Measurements from ENCODE around the gene KDM7A. TPM values are rescaled to one million over a fixed set of nuclear protein-coding genes. Genes with fewer than 3 reads are reported as not detected.
"Not testable (repeated sequence)": the region's sequence is repeated elsewhere in the genome, so short reads cannot be mapped to it uniquely, and the experiment has no call there.

The KDM7A gene
- total and polyA plus RNA-seq, 10 of the 15 experiments (the other 5 are each of a cell fraction or from before 2014, with no cell fraction given): 0.07 to 0.96 (median 0.74) TPM

GRCh38 chr7:140122965-140123364 is 53.8 kb downstream of the KDM7A start:
- BruUV-seq (replicated peaks): no TSS peak
- TF ChIP-seq CBX5 (IDR thresholded peaks at IDR 0.05; ENCODE audit: low read depth): no peak
- TF ChIP-seq SMAD1 (IDR thresholded peaks at IDR 0.05; ENCODE audit: low read depth, partially characterized antibody): no peak
- no peak for TF ChIP-seq ZSCAN29 (IDR thresholded peaks at IDR 0.05)
- TF ChIP-seq HDAC6 (IDR thresholded peaks at IDR 0.05; ENCODE audit: unreplicated experiment): no peak
- TF ChIP-seq SMARCA5 (IDR thresholded peaks at IDR 0.05): no peak
- Histone ChIP-seq H3K9ac (ENCODE audit: control insufficient read depth, insufficient read depth, low read length) (no peak overlapping the region), H2AFZ (ENCODE audit: control insufficient read depth, low read depth, low read length) (no peak overlapping the region), H3K4me1 (ENCODE audit: control insufficient read depth, insufficient read depth, low read length) (no peaks in the 10 kb centered on the region), H3K79me2 (ENCODE audit: control insufficient read depth, insufficient read depth, low read length) (no peaks in the 10 kb centered on the region), H3K4me3 (no peak overlapping the region), H3K36me3 (ENCODE audit: control insufficient read depth in 2 of 2, insufficient read depth in 2 of 2, low read length in 1 of 2) (no peaks in the 10 kb centered on the region), H3K27ac (ENCODE audit: control insufficient read depth, insufficient read depth) (no peak overlapping the region), H3K4me2 (ENCODE audit: control insufficient read depth, insufficient read depth) (no peak overlapping the region), H3K27me3 (replicated peaks in 1 of 2; ENCODE audit: control insufficient read depth in 2 of 2, insufficient read depth in 2 of 2, low read length in 1 of 2) (no peaks in the 10 kb centered on the region), H3K9me3 (replicated peaks; ENCODE audit: control insufficient read depth, insufficient read depth, low read length) (no peaks in the 10 kb centered on the region), H4K20me1 (ENCODE audit: control insufficient read depth, insufficient read depth) (0 out of 2 replicates have a peak, but pooled peaks cover 2% of the 10 kb centered on the region)
- FAIRE-seq: no peak
- no peak for DNase-seq (ENCODE audit: low read depth, low spot score)
- ChIA-PET SMC1A (ENCODE audit: uncharacterized antibody, unreplicated experiment) (no interaction called here), RAD21 (ENCODE audit: unreplicated experiment) (no interaction called here), CTCF (no interaction called here), POLR2A (no interaction called here)
- no peak for ATAC-seq
- 77% methylated on average over 3 of the region's 3 CpGs for WGBS (ENCODE audit: insufficient coverage, insufficient replicate concordance, low lambda C conversion rate, missing lambda C conversion rate)
- in situ Hi-C loops (cut with MboI): no loop called here
- intact Hi-C loops (cut with micrococcal nuclease; ENCODE audit: unreplicated experiment): no loop called here

- ATAC-seq (no peak), FAIRE-seq (no peak), DNase-seq (ENCODE audit: low read depth, low spot score) (no peak)
- intact Hi-C loops (cut with micrococcal nuclease; ENCODE audit: unreplicated experiment) (no loop called here), in situ Hi-C loops (cut with MboI) (no loop called here)
- Histone ChIP-seq H2AFZ (ENCODE audit: control insufficient read depth, low read depth, low read length) (no peak overlapping the region), H3K9me3 (replicated peaks; ENCODE audit: control insufficient read depth, insufficient read depth, low read length) (no peaks in the 10 kb centered on the region), H3K36me3 (ENCODE audit: control insufficient read depth in 2 of 2, insufficient read depth in 2 of 2, low read length in 1 of 2) (no peaks in the 10 kb centered on the region), H3K4me3 (no peak overlapping the region), H3K9ac (ENCODE audit: control insufficient read depth, insufficient read depth, low read length) (no peak overlapping the region), H3K27me3 (replicated peaks in 1 of 2; ENCODE audit: control insufficient read depth in 2 of 2, insufficient read depth in 2 of 2, low read length in 1 of 2) (no peaks in the 10 kb centered on the region), H3K79me2 (ENCODE audit: control insufficient read depth, insufficient read depth, low read length) (no peaks in the 10 kb centered on the region), H3K4me1 (ENCODE audit: control insufficient read depth, insufficient read depth, low read length) (no peaks in the 10 kb centered on the region), H3K27ac (ENCODE audit: control insufficient read depth, insufficient read depth) (no peak overlapping the region), H4K20me1 (ENCODE audit: control insufficient read depth, insufficient read depth) (0 out of 2 replicates have a peak, but pooled peaks cover 2% of the 10 kb centered on the region), H3K4me2 (ENCODE audit: control insufficient read depth, insufficient read depth) (no peak overlapping the region)
- no peak for TF ChIP-seq DPF2 (IDR thresholded peaks at IDR 0.05)
- TF ChIP-seq NR2F1 (conservative IDR thresholded peaks at IDR 0.05): no peak
- TF ChIP-seq TARDBP (IDR thresholded peaks at IDR 0.05; ENCODE audit: borderline replicate concordance): no peak
- TF ChIP-seq RB1 (IDR thresholded peaks at IDR 0.05; ENCODE audit: borderline replicate concordance): no peak
- no TSS peak for BruUV-seq (replicated peaks)
- ChIA-PET RAD21 (ENCODE audit: unreplicated experiment) (no interaction called here), SMC1A (ENCODE audit: uncharacterized antibody, unreplicated experiment) (no interaction called here), POLR2A (no interaction called here), CTCF (interaction anchor here (0.6 kb wide), 1 partner anchor 1532 kb away, joined by 3 read pairs; no protein-coding TSS in a partner anchor)
- WGBS (ENCODE audit: insufficient coverage, insufficient replicate concordance, low lambda C conversion rate, missing lambda C conversion rate): 34% methylated on average over 4 of the region's 4 CpGs
Measured at GRCh38 chr7:140121326-140121725, 55.5 kb downstream of the KDM7A start.

GRCh38 chr7:140114817-140115216 is 62.0 kb downstream of the KDM7A start:
- ATAC-seq; H3K36me3 ChIP-seq (ENCODE audit: control insufficient read depth in 2 of 2, insufficient read depth in 2 of 2, low read length in 1 of 2); in situ Hi-C loops (cut with MboI); H3K9ac ChIP-seq (ENCODE audit: control insufficient read depth, insufficient read depth, low read length); H3K4me3 ChIP-seq; H3K79me2 ChIP-seq (ENCODE audit: control insufficient read depth, insufficient read depth, low read length); H3K9me3 ChIP-seq (replicated peaks; ENCODE audit: control insufficient read depth, insufficient read depth, low read length); intact Hi-C loops (cut with micrococcal nuclease; ENCODE audit: unreplicated experiment); H3K4me1 ChIP-seq (ENCODE audit: control insufficient read depth, insufficient read depth, low read length); H3K27me3 ChIP-seq (replicated peaks in 1 of 2; ENCODE audit: control insufficient read depth in 2 of 2, insufficient read depth in 2 of 2, low read length in 1 of 2); BruUV-seq (replicated peaks); H3K4me2 ChIP-seq (ENCODE audit: control insufficient read depth, insufficient read depth); SMC1A ChIA-PET (ENCODE audit: uncharacterized antibody, unreplicated experiment); H4K20me1 ChIP-seq (ENCODE audit: control insufficient read depth, insufficient read depth); POLR2A ChIA-PET; H3K27ac ChIP-seq (ENCODE audit: control insufficient read depth, insufficient read depth); FAIRE-seq; H2AFZ ChIP-seq (ENCODE audit: control insufficient read depth, low read depth, low read length); CTCF ChIA-PET; RAD21 ChIA-PET (ENCODE audit: unreplicated experiment); DNase-seq (ENCODE audit: low read depth, low spot score): not testable (repeated sequence)
- WGBS (ENCODE audit: insufficient coverage, insufficient replicate concordance, low lambda C conversion rate, missing lambda C conversion rate): 96% methylated on average over 14 of the region's 31 CpGs

Measured in GM12878 (cell line).